K562 (cell line): ENCODE data around the gene ZNF480. TPM values are rescaled to one million over a fixed set of nuclear protein-coding genes. Genes with fewer than 3 reads are reported as not detected.

ENCODE experiments used
- microRNA counts: library from miRNA; unstranded; fragments of <30 nt; microRNA quantifications from one replicate; lab custom pipeline; 2016
- microRNA-seq: library from miRNA; unstranded; fragments of <30 nt; microRNA quantifications from one replicate; pipeline ENCODE4, GENCODE V29; 2018; ENCODE audit warnings: borderline microRNAs expressed
- polyA plus RNA-seq, 8 experiments: library from polyadenylated mRNA; depleted of rRNA in 4 of 8; stranded (reverse) in 5 of 8; unstranded in 3 of 8; fragments of >200 nt; fragmentation: Nextera tagmentation in 2 of 8; fragmentation: Illumina TruSeq in 1 of 8; extraction: Ambion mirVana in 2 of 8; extraction: Trizol in 1 of 8; gene quantifications; 2 replicates each; pipeline versions ENCODE4 v1.2.1 to v1.2.3, GENCODE V29; 2011 to 2014; ENCODE audit warnings: inconsistent platforms in 1 of 8, missing spikeins in 1 of 8
- small RNA-seq: library from RNA; depleted of rRNA; stranded (forward); fragments of <200 nt; gene quantifications from one replicate; pipeline ENCODE3, GENCODE V24; 2014
- total RNA-seq, 7 experiments: library from RNA; depleted of rRNA in 6 of 7; stranded (reverse); fragments of >200 nt in 6 of 7; fragmentation: Illumina TruSeq in 2 of 7; extraction: Trizol in 2 of 7; gene quantifications; 2 replicates each; pipeline versions ENCODE4 v1.2.1 to v1.2.3, GENCODE V29; 2011 to 2021; ENCODE audit warnings: low replicate concordance in 1 of 7
- TF ChIP-seq, protein P1 (sequence below): sonication (generic); formaldehyde crosslinking; IDR thresholded peaks from 2 replicates; pipeline ENCODE4 v1.8.1; 2023; ENCODE audit warnings: mild to moderate bottlenecking, missing genetic modification reagents

ZNF480 gene
- total and polyA plus RNA-seq, 9 of the 15 experiments (the other 6 are each of a cell fraction or from before 2014, with no cell fraction given), result 10.4 to 31.1 (median 22.3) TPM

DNA sequence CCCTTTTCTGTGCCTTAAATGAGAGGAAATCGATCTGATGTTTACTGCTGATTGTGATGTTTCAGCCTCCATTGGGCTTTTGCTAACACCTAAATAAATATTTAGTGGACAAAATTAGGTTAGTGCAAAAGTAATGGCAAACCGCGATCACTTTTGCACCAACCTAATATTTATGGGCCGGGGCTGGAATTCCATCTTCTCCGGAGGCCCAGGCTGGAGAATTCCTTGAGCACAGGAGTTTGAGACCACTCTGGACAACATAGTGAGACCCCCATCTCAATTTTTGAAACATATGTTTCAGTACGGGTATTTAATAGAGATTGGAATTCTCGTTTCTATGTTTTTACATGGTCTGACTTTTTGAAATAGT is 73.4 kb downstream of the ZNF480 start (continued):
- TF ChIP-seq, protein P1, sequence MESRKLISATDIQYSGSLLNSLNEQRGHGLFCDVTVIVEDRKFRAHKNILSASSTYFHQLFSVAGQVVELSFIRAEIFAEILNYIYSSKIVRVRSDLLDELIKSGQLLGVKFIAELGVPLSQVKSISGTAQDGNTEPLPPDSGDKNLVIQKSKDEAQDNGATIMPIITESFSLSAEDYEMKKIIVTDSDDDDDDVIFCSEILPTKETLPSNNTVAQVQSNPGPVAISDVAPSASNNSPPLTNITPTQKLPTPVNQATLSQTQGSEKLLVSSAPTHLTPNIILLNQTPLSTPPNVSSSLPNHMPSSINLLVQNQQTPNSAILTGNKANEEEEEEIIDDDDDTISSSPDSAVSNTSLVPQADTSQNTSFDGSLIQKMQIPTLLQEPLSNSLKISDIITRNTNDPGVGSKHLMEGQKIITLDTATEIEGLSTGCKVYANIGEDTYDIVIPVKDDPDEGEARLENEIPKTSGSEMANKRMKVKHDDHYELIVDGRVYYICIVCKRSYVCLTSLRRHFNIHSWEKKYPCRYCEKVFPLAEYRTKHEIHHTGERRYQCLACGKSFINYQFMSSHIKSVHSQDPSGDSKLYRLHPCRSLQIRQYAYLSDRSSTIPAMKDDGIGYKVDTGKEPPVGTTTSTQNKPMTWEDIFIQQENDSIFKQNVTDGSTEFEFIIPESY, result no peak

MicroRNAs within 50 kb of the gene (microRNA counts, 767-probe panel; counts per million panel counts)
- microRNA hsa-miR-643 (lab: Ali Mortazavi, UCI), result 2,751 counts per million, percentile 66 among the panel's probes with 10 or more counts

Small RNAs within 50 kb of the gene (microRNA-seq; reads per million reads assigned to microRNA genes)
- 32.3 reads per million, percentile 70 among the genes with 10 or more reads in this experiment for gene MIR643

Small RNAs within 50 kb of the gene (small RNA-seq; reads per million reads assigned to genes)
- gene MIR643 (1.3 reads per million, percentile 70 among the genes with 10 or more reads in this experiment), gene RF00019 (not detected)

Other genes starting within 250 kb of the ZNF480 start
Only the 7 nearest of the 12 such genes appear.
- gene ZNF836, start 125.5 kb upstream of the ZNF480 start, total RNA-seq (2014; rRNA removed), result 0.20 and 0.50 TPM in 2 replicates
- 0.19 and 0.69 TPM in 2 replicates for gene ZNF836, start 125.5 kb upstream of the ZNF480 start, total RNA-seq (2014; rRNA removed; fragmentation: Illumina TruSeq; extraction: Trizol)
- gene ZNF836, start 125.5 kb upstream of the ZNF480 start, total RNA-seq (2015; rRNA removed; fragmentation: Illumina TruSeq; extraction: Trizol), result 0.15 and 0.65 TPM in 2 replicates
- 0.51 and 0.78 TPM in 2 replicates for gene ZNF836, start 125.5 kb upstream of the ZNF480 start, total RNA-seq (2021)
- gene ZNF836, start 125.5 kb upstream of the ZNF480 start, polyA plus RNA-seq (2011; rRNA removed), result not detected in 2 replicates
- gene ZNF836, start 125.5 kb upstream of the ZNF480 start, polyA plus RNA-seq (2014; fragmentation: Illumina TruSeq; extraction: Trizol), result 0.67 and 1.1 TPM in 2 replicates
- under 1 TPM; 0.24 to 0.64 TPM for gene ZNF836, start 125.5 kb upstream of the ZNF480 start, polyA plus RNA-seq (2014; fragmentation: Nextera tagmentation; extraction: Ambion mirVana)
- not detected in 2 replicates for gene ZNF836, start 125.5 kb upstream of the ZNF480 start, polyA plus RNA-seq (2014; rRNA removed)
- 70.1 and 109 TPM in 2 replicates for gene PPP2R1A, start 107.1 kb upstream of the ZNF480 start, total RNA-seq (2014; rRNA removed)
- 57.1 and 82.6 TPM in 2 replicates for gene PPP2R1A, start 107.1 kb upstream of the ZNF480 start, total RNA-seq (2014; rRNA removed; fragmentation: Illumina TruSeq; extraction: Trizol)
- 60.4 and 62.8 TPM in 2 replicates for gene PPP2R1A, start 107.1 kb upstream of the ZNF480 start, total RNA-seq (2015; rRNA removed; fragmentation: Illumina TruSeq; extraction: Trizol)
- gene PPP2R1A, start 107.1 kb upstream of the ZNF480 start, total RNA-seq (2021), result 203 and 211 TPM in 2 replicates
- 76.1 and 136 TPM in 2 replicates for gene PPP2R1A, start 107.1 kb upstream of the ZNF480 start, polyA plus RNA-seq (2011; rRNA removed)
- 151 and 153 TPM in 2 replicates for gene PPP2R1A, start 107.1 kb upstream of the ZNF480 start, polyA plus RNA-seq (2014; fragmentation: Illumina TruSeq; extraction: Trizol)
- gene PPP2R1A, start 107.1 kb upstream of the ZNF480 start, polyA plus RNA-seq (2014; fragmentation: Nextera tagmentation; extraction: Ambion mirVana), result 10 to 100 TPM; 10.1 to 16.0 TPM
- gene PPP2R1A, start 107.1 kb upstream of the ZNF480 start, polyA plus RNA-seq (2014; rRNA removed), result 64.3 and 73.6 TPM in 2 replicates
- 6.7 and 7.9 TPM in 2 replicates for gene ZNF766, start 27.6 kb upstream of the ZNF480 start, total RNA-seq (2014; rRNA removed)
- 21.2 and 26.4 TPM in 2 replicates for gene ZNF766, start 27.6 kb upstream of the ZNF480 start, total RNA-seq (2014; rRNA removed; fragmentation: Illumina TruSeq; extraction: Trizol)
- 10.7 and 11.2 TPM in 2 replicates for gene ZNF766, start 27.6 kb upstream of the ZNF480 start, total RNA-seq (2015; rRNA removed; fragmentation: Illumina TruSeq; extraction: Trizol)
- 8.9 and 11.0 TPM in 2 replicates for gene ZNF766, start 27.6 kb upstream of the ZNF480 start, total RNA-seq (2021)
- gene ZNF766, start 27.6 kb upstream of the ZNF480 start, polyA plus RNA-seq (2011; rRNA removed), result 12.0 and 17.1 TPM in 2 replicates
- gene ZNF766, start 27.6 kb upstream of the ZNF480 start, polyA plus RNA-seq (2014; fragmentation: Illumina TruSeq; extraction: Trizol), result 15.5 and 18.5 TPM in 2 replicates
- gene ZNF766, start 27.6 kb upstream of the ZNF480 start, polyA plus RNA-seq (2014; fragmentation: Nextera tagmentation; extraction: Ambion mirVana), result 10 to 100 TPM in 1 of 2 experiments, 1 to 10 TPM in 1; 9.0 to 23.0 TPM
- 7.1 and 10.2 TPM in 2 replicates for gene ZNF766, start 27.6 kb upstream of the ZNF480 start, polyA plus RNA-seq (2014; rRNA removed)
- gene ZNF610, start 39.1 kb downstream of the ZNF480 start, total RNA-seq (2014; rRNA removed), result not detected in 2 replicates
- gene ZNF610, start 39.1 kb downstream of the ZNF480 start, total RNA-seq (2014; rRNA removed; fragmentation: Illumina TruSeq; extraction: Trizol), result not detected in 2 replicates
- gene ZNF610, start 39.1 kb downstream of the ZNF480 start, total RNA-seq (2015; rRNA removed; fragmentation: Illumina TruSeq; extraction: Trizol), result not detected in 2 replicates
- not detected in 2 replicates for gene ZNF610, start 39.1 kb downstream of the ZNF480 start, total RNA-seq (2021)
- not detected in 2 replicates for gene ZNF610, start 39.1 kb downstream of the ZNF480 start, polyA plus RNA-seq (2011; rRNA removed)
- gene ZNF610, start 39.1 kb downstream of the ZNF480 start, polyA plus RNA-seq (2014; fragmentation: Illumina TruSeq; extraction: Trizol), result not detected in 2 replicates
- gene ZNF610, start 39.1 kb downstream of the ZNF480 start, polyA plus RNA-seq (2014; fragmentation: Nextera tagmentation; extraction: Ambion mirVana), result not detected
- not detected in 2 replicates for gene ZNF610, start 39.1 kb downstream of the ZNF480 start, polyA plus RNA-seq (2014; rRNA removed)
- gene ZNF880, start 72.8 kb downstream of the ZNF480 start, total RNA-seq (2014; rRNA removed), result 0.29 TPM in 1 of 2 replicates, not detected in the other
- gene ZNF880, start 72.8 kb downstream of the ZNF480 start, total RNA-seq (2014; rRNA removed; fragmentation: Illumina TruSeq; extraction: Trizol), result 0.41 and 0.51 TPM in 2 replicates
- gene ZNF880, start 72.8 kb downstream of the ZNF480 start, total RNA-seq (2015; rRNA removed; fragmentation: Illumina TruSeq; extraction: Trizol), result 0.11 and 0.76 TPM in 2 replicates
- 0.40 and 0.47 TPM in 2 replicates for gene ZNF880, start 72.8 kb downstream of the ZNF480 start, total RNA-seq (2021)
- gene ZNF880, start 72.8 kb downstream of the ZNF480 start, polyA plus RNA-seq (2011; rRNA removed), result 0.17 TPM in 1 of 2 replicates, not detected in the other
- gene ZNF880, start 72.8 kb downstream of the ZNF480 start, polyA plus RNA-seq (2014; fragmentation: Illumina TruSeq; extraction: Trizol), result 0.15 and 1.2 TPM in 2 replicates
- gene ZNF880, start 72.8 kb downstream of the ZNF480 start, polyA plus RNA-seq (2014; fragmentation: Nextera tagmentation; extraction: Ambion mirVana), result 1 to 10 TPM in 1 of 2 experiments, under 1 TPM in 1; 0.79 to 1.9 TPM
- gene ZNF880, start 72.8 kb downstream of the ZNF480 start, polyA plus RNA-seq (2014; rRNA removed), result 1.0 and 2.3 TPM in 2 replicates
- gene ZNF528, start 100.7 kb downstream of the ZNF480 start, total RNA-seq (2014; rRNA removed), result 1.5 and 2.2 TPM in 2 replicates
- gene ZNF528, start 100.7 kb downstream of the ZNF480 start, total RNA-seq (2014; rRNA removed; fragmentation: Illumina TruSeq; extraction: Trizol), result 3.9 and 4.2 TPM in 2 replicates
- 2.4 and 2.6 TPM in 2 replicates for gene ZNF528, start 100.7 kb downstream of the ZNF480 start, total RNA-seq (2015; rRNA removed; fragmentation: Illumina TruSeq; extraction: Trizol)
- 1.4 and 2.0 TPM in 2 replicates for gene ZNF528, start 100.7 kb downstream of the ZNF480 start, total RNA-seq (2021)
- gene ZNF528, start 100.7 kb downstream of the ZNF480 start, polyA plus RNA-seq (2011; rRNA removed), result 0.87 and 1.5 TPM in 2 replicates
- 2.3 and 2.6 TPM in 2 replicates for gene ZNF528, start 100.7 kb downstream of the ZNF480 start, polyA plus RNA-seq (2014; fragmentation: Illumina TruSeq; extraction: Trizol)
- gene ZNF528, start 100.7 kb downstream of the ZNF480 start, polyA plus RNA-seq (2014; fragmentation: Nextera tagmentation; extraction: Ambion mirVana), result 1 to 10 TPM; 1.2 to 2.4 TPM
- gene ZNF528, start 100.7 kb downstream of the ZNF480 start, polyA plus RNA-seq (2014; rRNA removed), result 1.6 and 2.6 TPM in 2 replicates
- 0.24 TPM in 1 of 2 replicates, not detected in the other for gene ZNF534, start 132.0 kb downstream of the ZNF480 start, total RNA-seq (2014; rRNA removed)
- 0.33 and 0.54 TPM in 2 replicates for gene ZNF534, start 132.0 kb downstream of the ZNF480 start, total RNA-seq (2014; rRNA removed; fragmentation: Illumina TruSeq; extraction: Trizol)
- gene ZNF534, start 132.0 kb downstream of the ZNF480 start, total RNA-seq (2015; rRNA removed; fragmentation: Illumina TruSeq; extraction: Trizol), result 0.25 and 0.34 TPM in 2 replicates
- gene ZNF534, start 132.0 kb downstream of the ZNF480 start, total RNA-seq (2021), result 0.29 and 0.40 TPM in 2 replicates
- gene ZNF534, start 132.0 kb downstream of the ZNF480 start, polyA plus RNA-seq (2011; rRNA removed), result 0.08 TPM in 2 replicates
- gene ZNF534, start 132.0 kb downstream of the ZNF480 start, polyA plus RNA-seq (2014; fragmentation: Illumina TruSeq; extraction: Trizol), result 0.19 and 0.46 TPM in 2 replicates
- gene ZNF534, start 132.0 kb downstream of the ZNF480 start, polyA plus RNA-seq (2014; fragmentation: Nextera tagmentation; extraction: Ambion mirVana), result under 1 TPM; 0.15 to 0.24 TPM
- 0.20 TPM in 1 of 2 replicates, not detected in the other for gene ZNF534, start 132.0 kb downstream of the ZNF480 start, polyA plus RNA-seq (2014; rRNA removed)